IMR-90 (cell line): ENCODE data around the gene ANTXRL. TPM values are rescaled to one million over a fixed set of nuclear protein-coding genes. Genes with fewer than 3 reads are reported as not detected.

Experiments
- ATAC-seq: fragments of 200-7000 bp; cut with Tn5 transposase; 2 replicates; pipeline ENCODE4 v1.9.1; 2020; ENCODE audit warnings: low read depth, mild to moderate bottlenecking, moderate library complexity
- BruUV-seq: library from RNA; stranded (reverse); fragments of 400-500 nt; replicated peaks from 2 replicates; lab custom pipeline; 2021; lab: Mats Ljungman, UMichigan
- CTCF ChIA-PET: fragments of 300-600 bp; formaldehyde crosslinking; extraction: SDS; loops from one replicate; lab custom pipeline; 2021; ENCODE audit warnings: antibody characterized with exemption; lab: Yijun Ruan, JAX
- POLR2A ChIA-PET: fragments of 300-600 bp; sonication (Branson Sonifier 250); formaldehyde crosslinking; loops from one replicate; lab custom pipeline; 2022; ENCODE audit warnings: antibody characterized with exemption; ENCODE audit not compliant: unreplicated experiment; lab: Charles Lee
- DNase-seq: peaks from one replicate; pipeline ENCODE4 v3.0.0; 2013
- H2AFZ ChIP-seq: replicated peaks from 2 replicates; pipeline ENCODE3; 2013; ENCODE audit warnings: low read length, mild to moderate bottlenecking; ENCODE audit not compliant: poor library complexity
- H2AK5ac ChIP-seq: 2 replicates; pipeline ENCODE4 v1.6.1; 2013; ENCODE audit warnings: low read depth, low read length, inconsistent platforms
- H2AK9ac ChIP-seq: replicated peaks from 2 replicates; pipeline ENCODE3; 2013; ENCODE audit warnings: mild to moderate bottlenecking, low read depth, low read length, moderate library complexity; ENCODE audit not compliant: poor library complexity
- H2BK120ac ChIP-seq: 2 replicates; pipeline ENCODE4 v1.6.1; 2013; ENCODE audit warnings: low read depth, low read length, inconsistent platforms
- H2BK15ac ChIP-seq: 3 replicates; pipeline ENCODE4 v1.6.1; 2013; ENCODE audit warnings: low read depth, low read length, inconsistent platforms
- H2BK20ac ChIP-seq: 2 replicates; pipeline ENCODE4 v1.6.1; 2013; ENCODE audit warnings: low read depth, mild to moderate bottlenecking, inconsistent platforms, low read length, moderate library complexity
- H2BK5ac ChIP-seq: 2 replicates; pipeline ENCODE4 v1.6.1; 2013; ENCODE audit warnings: mild to moderate bottlenecking, low read depth, low read length, inconsistent platforms; ENCODE audit not compliant: poor library complexity, severe bottlenecking
- H3K14ac ChIP-seq: replicated peaks from 2 replicates; pipeline ENCODE4 v1.6.1; 2013; ENCODE audit warnings: low read depth, low read length, inconsistent platforms
- H3K18ac ChIP-seq: 2 replicates; pipeline ENCODE4 v1.6.1; 2013; ENCODE audit warnings: low read depth, low read length, control low read depth
- H3K23ac ChIP-seq: 2 replicates; pipeline ENCODE4 v1.6.1; 2013; ENCODE audit warnings: low read depth, low read length, inconsistent platforms
- H3K27ac ChIP-seq: 2 replicates; pipeline ENCODE4 v1.5.1; 2013; ENCODE audit warnings: mild to moderate bottlenecking, control low read depth, low read length; ENCODE audit not compliant: insufficient read depth
- H3K27me3 ChIP-seq: 2 replicates; pipeline ENCODE4 v1.6.1; 2013; ENCODE audit warnings: low read length; ENCODE audit not compliant: control insufficient read depth, insufficient read depth
- H3K36me3 ChIP-seq: 2 replicates; pipeline ENCODE4 v1.6.1; 2013; ENCODE audit warnings: low read length, mixed read lengths; ENCODE audit not compliant: control insufficient read depth, insufficient read depth
- H3K4ac ChIP-seq: 2 replicates; pipeline ENCODE4 v1.6.1; 2013; ENCODE audit warnings: low read depth, low read length, inconsistent platforms
- H3K4me1 ChIP-seq: 2 replicates; pipeline ENCODE4 v1.6.1; 2013; ENCODE audit warnings: low read length, mixed read lengths; ENCODE audit not compliant: control insufficient read depth, insufficient read depth
- H3K4me2 ChIP-seq: 2 replicates; pipeline ENCODE4 v1.6.1; 2013; ENCODE audit warnings: low read depth, mild to moderate bottlenecking, control low read depth, low read length, moderate library complexity
- H3K4me3 ChIP-seq: 2 replicates; pipeline ENCODE4 v1.5.1; 2013; ENCODE audit warnings: low read depth, mild to moderate bottlenecking, control low read depth, low read length, moderate library complexity; ENCODE audit not compliant: insufficient read depth
- H3K56ac ChIP-seq: 2 replicates; pipeline ENCODE4 v1.6.1; 2013; ENCODE audit warnings: low read length, inconsistent platforms; ENCODE audit not compliant: insufficient read depth; ENCODE audit errors: extremely low read depth
- H3K79me1 ChIP-seq, 2 experiments: 2 replicates each; pipeline ENCODE4 v1.6.1; 2013; ENCODE audit warnings: low read length in 2 of 2, inconsistent platforms in 1 of 2, low read depth in 1 of 2
- H3K9ac ChIP-seq: 2 replicates; pipeline ENCODE4 v1.6.1; 2013; ENCODE audit warnings: low read depth, low read length, control low read depth
- H3K9me1 ChIP-seq: 2 replicates; pipeline ENCODE4 v1.6.1; 2013; ENCODE audit warnings: low read length, inconsistent platforms; ENCODE audit not compliant: insufficient read depth
- H3K9me3 ChIP-seq: 2 replicates; pipeline ENCODE4 v1.6.1; 2013; ENCODE audit warnings: low read length; ENCODE audit not compliant: control insufficient read depth, insufficient read depth
- H4K20me1 ChIP-seq: 2 replicates; pipeline ENCODE4 v1.6.1; 2013; ENCODE audit warnings: low read length, inconsistent platforms; ENCODE audit not compliant: insufficient read depth
- H4K5ac ChIP-seq: 2 replicates; pipeline ENCODE4 v1.6.1; 2013; ENCODE audit warnings: mild to moderate bottlenecking, low read depth, low read length, control low read depth
- H4K8ac ChIP-seq, 2 experiments: 2 replicates each; pipeline ENCODE4 v1.6.1; 2013; ENCODE audit warnings: low read depth in 2 of 2, low read length in 2 of 2, control low read depth in 1 of 2, inconsistent platforms in 1 of 2
- H4K91ac ChIP-seq: 2 replicates; pipeline ENCODE4 v1.6.1; 2013; ENCODE audit warnings: low read depth, low read length, inconsistent platforms; ENCODE audit not compliant: insufficient read depth
- BHLHE40 ChIP-seq: fragments of 150-350 bp; IDR thresholded peaks from 2 replicates; pipeline ENCODE4 v1.6.1; 2016; ENCODE audit warnings: mild to moderate bottlenecking, low read depth, low read length
- CEBPB ChIP-seq: IDR thresholded peaks from 2 replicates; pipeline ENCODE4 v1.6.1; 2012; ENCODE audit warnings: low read depth, low read length, improper control_type of control experiment
- CHD1 ChIP-seq: IDR thresholded peaks from 2 replicates; pipeline ENCODE4 v1.6.1; 2012; ENCODE audit warnings: low read depth, low read length, improper control_type of control experiment
- MXI1 ChIP-seq: IDR thresholded peaks from 2 replicates; pipeline ENCODE4 v1.6.1; 2012; ENCODE audit warnings: low read depth, mild to moderate bottlenecking, low read length, moderate library complexity, borderline replicate concordance
- NFE2L2 ChIP-seq: fragments of 150-350 bp; IDR thresholded peaks from 2 replicates; pipeline ENCODE4 v1.6.1; 2016; ENCODE audit warnings: low read depth, mild to moderate bottlenecking, low read length
- RAD21 ChIP-seq: IDR thresholded peaks from 2 replicates; pipeline ENCODE4 v1.6.1; 2012; ENCODE audit warnings: low read length, improper control_type of control experiment
- RCOR1 ChIP-seq: IDR thresholded peaks from 2 replicates; pipeline ENCODE4 v1.6.1; 2012; ENCODE audit warnings: mild to moderate bottlenecking, low read length, improper control_type of control experiment; ENCODE audit not compliant: insufficient replicate concordance
- RFX5 ChIP-seq: IDR thresholded peaks from 2 replicates; pipeline ENCODE4 v1.8.0; 2012; ENCODE audit warnings: low read depth, mild to moderate bottlenecking, low read length, moderate library complexity
- SMC3 ChIP-seq: fragments of 150-350 bp; IDR thresholded peaks from 2 replicates; pipeline ENCODE4 v1.6.1; 2016; ENCODE audit warnings: low read depth, mild to moderate bottlenecking, antibody characterized with exemption, low read length, moderate library complexity
- USF2 ChIP-seq: fragments of 150-350 bp; IDR thresholded peaks from 2 replicates; pipeline ENCODE4 v1.6.1; 2017; ENCODE audit warnings: mild to moderate bottlenecking, antibody characterized with exemption, low read length, low read depth
- WGBS, 2 experiments: methylation state at CpG; one replicate each; pipeline versions ENCODE4 v1.1.5 to v1.1.7; 2013; ENCODE audit warnings: missing lambda C conversion rate in 2 of 2; ENCODE audit not compliant: insufficient read length in 1 of 2; ENCODE audit errors: extremely low coverage in 2 of 2; 5-methylcytosine and 5-hydroxymethylcytosine counted together
- dilution Hi-C: fragments of 300-500 bp; cut with HindIII; formaldehyde crosslinking; loops from one replicate; pipeline ENCODE4 v1.14.3; 2018; ENCODE audit warnings: low sequenced_read_pairs; ENCODE audit not compliant: unreplicated experiment
- in situ Hi-C: fragments of 300-500 bp; cut with MboI; formaldehyde crosslinking; loops from 3 replicates; pipeline ENCODE4 v1.14.3; 2019; ENCODE audit warnings: low sequenced_read_pairs, inconsistent platforms, mixed read lengths
- intact Hi-C: fragments of 100-400 bp; cut with micrococcal nuclease; formaldehyde crosslinking; loops from 2 replicates; pipeline ENCODE4 v1.10.0; 2022
- polyA plus RNA-seq, 3 experiments: library from polyadenylated mRNA; depleted of rRNA; stranded (reverse); fragments of >200 nt; gene quantifications; 2 replicates each; pipeline ENCODE4 v1.2.3, GENCODE V29; 2012; ENCODE audit warnings: low replicate concordance in 1 of 3
- total RNA-seq: library from RNA; depleted of rRNA; stranded (reverse); fragments of >200 nt; gene quantifications from 2 replicates; pipeline ENCODE4 v1.2.3, GENCODE V29; 2012

ANTXRL gene
- total and polyA plus RNA-seq, 2 of the 4 experiments (the other 2 are of a cell fraction) = not detected

DNA sequence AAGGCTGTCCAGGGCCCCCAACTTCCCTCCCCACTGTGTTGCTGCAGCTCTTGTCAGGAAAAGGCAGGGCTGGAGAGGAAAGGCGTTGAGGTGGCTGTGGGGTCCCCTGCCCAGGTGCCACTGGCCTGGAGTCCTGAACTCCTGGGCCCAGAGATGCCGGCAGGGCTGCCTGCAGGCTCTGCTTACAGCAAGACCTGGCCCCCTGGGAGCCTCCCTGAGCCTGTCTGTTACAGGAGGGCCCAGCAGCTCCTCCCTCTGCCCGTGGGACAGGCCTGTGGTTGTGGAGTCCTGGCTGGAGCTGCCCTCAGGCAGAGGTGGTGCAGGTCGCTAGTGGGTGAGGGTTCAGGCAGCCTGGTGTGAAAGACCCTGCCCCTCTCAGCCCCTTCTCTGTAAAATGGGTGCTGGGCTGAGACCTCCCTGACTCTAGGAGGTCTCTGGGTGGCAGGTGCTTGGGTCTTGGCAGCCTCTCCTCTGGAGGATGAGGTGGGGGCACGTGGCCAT lies 9.9 kb downstream of the ANTXRL start:
- H4K91ac ChIP-seq = no peak overlapping the region
- no peak overlapping the region for H2AK9ac ChIP-seq
- H4K8ac ChIP-seq = no peak overlapping the region
- H2AFZ ChIP-seq = no peak overlapping the region
- H3K4me2 ChIP-seq = no peak overlapping the region
- H2BK20ac ChIP-seq = no peak overlapping the region
- no TSS peak for BruUV-seq
- no peak overlapping the region for H2BK120ac ChIP-seq
- in situ Hi-C loops (no loop called here), dilution Hi-C loops (no loop called here), intact Hi-C loops (no loop called here)
- no peak overlapping the region for H3K56ac ChIP-seq
- no peak overlapping the region for H3K4me3 ChIP-seq
- no peak overlapping the region for H3K27ac ChIP-seq
- POLR2A ChIA-PET = no interaction called here
- H3K9ac ChIP-seq = no peak overlapping the region
- no CpG with 5 or more reads among the region's 5 CpGs for WGBS, 2 experiments
- H3K9me1 ChIP-seq = peaks cover 12% of the 10 kb centered on the region; the same call in 1 of the 2 replicates
- no peak overlapping the region for H2BK5ac ChIP-seq
- H4K5ac ChIP-seq = no peak overlapping the region
- no peak for ATAC-seq
- no peaks in the 10 kb centered on the region for H3K4me1 ChIP-seq
- no peak overlapping the region for H3K4ac ChIP-seq
- H3K79me1 ChIP-seq = no peaks in the 10 kb centered on the region
- H3K9me3 ChIP-seq = no peaks in the 10 kb centered on the region
- no peak overlapping the region for H2BK15ac ChIP-seq
- H3K27me3 ChIP-seq = no peaks in the 10 kb centered on the region; the same call in 1 of the 2 replicates
- no peaks in the 10 kb centered on the region for H3K36me3 ChIP-seq
- no peak overlapping the region for H3K18ac ChIP-seq
- no peak overlapping the region for H3K14ac ChIP-seq
- CTCF ChIA-PET = no interaction called here
- no peak overlapping the region for H2AK5ac ChIP-seq
- no peaks in the 10 kb centered on the region for H4K20me1 ChIP-seq
- no peak for DNase-seq
- H3K23ac ChIP-seq = no peak overlapping the region
- TF ChIP-seq USF2 (no peak), NFE2L2 (no peak), RFX5 (no peak), BHLHE40 (no peak), CHD1 (no peak), RAD21 (no peak), SMC3 (no peak), RCOR1 (no peak), MXI1 (no peak), CEBPB (no peak)
